DOHH2 (cell line): ENCODE results near the gene SLC26A6.

Experiments
- H3F3A ChIP-seq: fragments of 200-600 bp; sonication (generic), shearing (Covaris generic); 2 replicates; pipeline ENCODE4 v1.6.0; 2016; ENCODE audit warnings: antibody characterized with exemption, mild to moderate bottlenecking; ENCODE audit not compliant: control insufficient read depth, insufficient read depth
- H3K27ac ChIP-seq: fragments of 200-600 bp; sonication (generic); 2 replicates; pipeline ENCODE4 v1.5.1; 2014; ENCODE audit warnings: low read depth, mild to moderate bottlenecking, low read length, moderate library complexity
- H3K27me3 ChIP-seq: fragments of 200-600 bp; sonication (generic); 2 replicates; pipeline ENCODE4 v1.6.1; 2014; ENCODE audit warnings: mild to moderate bottlenecking, low read length, mixed read lengths; ENCODE audit not compliant: control insufficient read depth
- H3K36me3 ChIP-seq: fragments of 200-600 bp; sonication (generic); 2 replicates; pipeline ENCODE4 v1.6.1; 2014; ENCODE audit warnings: mild to moderate bottlenecking, low read length, moderate library complexity, mixed read lengths; ENCODE audit not compliant: control insufficient read depth
- H3K4me1 ChIP-seq: fragments of 200-600 bp; sonication (generic); 2 replicates; pipeline ENCODE4 v1.6.1; 2014; ENCODE audit warnings: mild to moderate bottlenecking, low read length, mixed read lengths; ENCODE audit not compliant: control insufficient read depth
- H3K4me2 ChIP-seq: fragments of 200-600 bp; sonication (generic); 2 replicates; pipeline ENCODE4 v1.6.0; 2014; ENCODE audit warnings: mild to moderate bottlenecking, low read length, moderate library complexity
- H3K4me3 ChIP-seq: fragments of 200-600 bp; sonication (generic); 2 replicates; pipeline ENCODE4 v1.5.1; 2014; ENCODE audit warnings: mild to moderate bottlenecking, low read length, mixed read lengths
- H3K79me2 ChIP-seq: fragments of 200-600 bp; sonication (generic); 2 replicates; pipeline ENCODE4 v1.6.1; 2014; ENCODE audit warnings: mild to moderate bottlenecking, low read length, mixed read lengths; ENCODE audit not compliant: control insufficient read depth
- H3K9me2 ChIP-seq: fragments of 200-600 bp; sonication (generic); replicated peaks from 2 replicates; pipeline ENCODE4 v1.6.1; 2014; ENCODE audit warnings: mild to moderate bottlenecking, low read length, mixed read lengths; ENCODE audit not compliant: control insufficient read depth
- H3K9me3 ChIP-seq: fragments of 200-600 bp; sonication (generic); 2 replicates; pipeline ENCODE4 v1.6.1; 2014; ENCODE audit warnings: antibody characterized with exemption, low read length, mixed read lengths; ENCODE audit not compliant: control insufficient read depth, insufficient read depth
- H4K20me1 ChIP-seq: fragments of 200-600 bp; sonication (generic); 2 replicates; pipeline ENCODE4 v1.6.0; 2014; ENCODE audit warnings: low read depth, mild to moderate bottlenecking, antibody characterized with exemption, low read length, moderate library complexity; ENCODE audit not compliant: control insufficient read depth, insufficient read depth
- CTCF ChIP-seq: fragments of 200-600 bp; sonication (generic); IDR thresholded peaks from one replicate; pipeline ENCODE4 v1.5.1; 2014; ENCODE audit warnings: antibody characterized with exemption, mild to moderate bottlenecking, low read depth, low read length; ENCODE audit not compliant: poor library complexity, severe bottlenecking
- EZH2phosphoT487 ChIP-seq: fragments of 200-600 bp; sonication (generic); IDR thresholded peaks from 2 replicates; pipeline ENCODE4 v1.6.1; 2017; ENCODE audit warnings: borderline replicate concordance, mild to moderate bottlenecking, antibody characterized with exemption, low read length, moderate library complexity, mixed read lengths

Gene SLC26A6

GRCh38 chr3:48625600-48625999 lies 9.7 kb downstream of the SLC26A6 start:
- Histone ChIP-seq H4K20me1 (no peaks in the 10 kb centered on the region), H3K79me2 (no peaks in the 10 kb centered on the region), H3K4me2 (no peak overlapping the region), H3K27ac (no peak overlapping the region), H3K4me1 (peaks cover 7% of the 10 kb centered on the region), H3K36me3 (peaks cover 15% of the 10 kb centered on the region; the same call in 1 of the 2 replicates), H3K9me2 (no peaks in the 10 kb centered on the region), H3K9me3 (no peaks in the 10 kb centered on the region), H3K27me3 (no peaks in the 10 kb centered on the region), H3K4me3 (no peak overlapping the region), H3F3A (no peaks in the 10 kb centered on the region)
- no peak for TF ChIP-seq CTCF
- TF ChIP-seq EZH2phosphoT487 = no peak

DNA sequence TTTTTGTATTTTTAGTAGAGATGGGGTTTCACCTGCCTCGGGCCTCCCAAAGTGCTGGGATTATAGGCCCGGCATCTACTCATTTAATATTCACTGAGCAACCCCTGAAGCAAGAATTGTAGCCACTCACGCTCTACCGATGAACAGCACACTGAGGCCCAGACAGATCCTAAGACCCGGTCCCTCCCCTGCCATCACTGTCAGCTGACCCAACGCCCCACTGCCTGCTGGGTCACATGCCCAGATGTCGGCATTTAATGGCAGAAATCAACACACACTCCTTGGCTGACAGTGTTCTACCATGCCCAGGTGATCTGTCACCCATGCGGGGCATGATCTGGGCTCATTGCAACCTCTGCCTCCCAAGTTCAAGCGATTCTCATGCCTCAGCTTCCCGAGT lies 10.5 kb downstream of the SLC26A6 start:
- no peaks in the 10 kb centered on the region for H3F3A ChIP-seq
- TF ChIP-seq CTCF (no peak), EZH2phosphoT487 (no peak)
- H3K4me3 ChIP-seq = no peak overlapping the region
- H3K9me3 ChIP-seq = no peaks in the 10 kb centered on the region
- H3K79me2 ChIP-seq = no peaks in the 10 kb centered on the region
- peaks cover 7% of the 10 kb centered on the region for H3K4me1 ChIP-seq
- H3K4me2 ChIP-seq = no peak overlapping the region
- H3K36me3 ChIP-seq = peaks cover 15% of the 10 kb centered on the region; the same call in 1 of the 2 replicates
- no peak overlapping the region for H3K27ac ChIP-seq
- no peaks in the 10 kb centered on the region for H4K20me1 ChIP-seq
- no peaks in the 10 kb centered on the region for H3K27me3 ChIP-seq
- no peaks in the 10 kb centered on the region for H3K9me2 ChIP-seq

- Histone ChIP-seq H3K4me2 (no peak overlapping the region), H3K27ac (no peak overlapping the region)
These were observed 11.3 kb downstream of the SLC26A6 start for GRCh38 chr3:48623851-48624547.

More at GRCh38 chr3:48623851-48624547, 11.3 kb downstream of the SLC26A6 start:
- Histone ChIP-seq H3K27me3 (no peaks in the 10 kb centered on the region), H3F3A (no peaks in the 10 kb centered on the region), H3K9me2 (no peaks in the 10 kb centered on the region), H3K4me1 (peaks cover 7% of the 10 kb centered on the region), H4K20me1 (no peaks in the 10 kb centered on the region), H3K79me2 (no peaks in the 10 kb centered on the region), H3K36me3 (peaks cover 15% of the 10 kb centered on the region; the same call in 1 of the 2 replicates), H3K9me3 (no peaks in the 10 kb centered on the region), H3K4me3 (no peak overlapping the region)
- TF ChIP-seq EZH2phosphoT487 (no peak), CTCF (no peak)
